NCI-H82 treated with DMSO at 0.1 percent for 48 hours (cell line): Measurements from ENCODE around the gene ASB6.
A peak's percentile ranks its signal among the peaks of the same experiment; 100 is the strongest.

Experiments used
- DNase-seq: peaks from one replicate; lab custom pipeline; 2025; ENCODE audit not compliant: unreplicated experiment; lab: John Stamatoyannopoulos, UW

Gene ASB6

DNA sequence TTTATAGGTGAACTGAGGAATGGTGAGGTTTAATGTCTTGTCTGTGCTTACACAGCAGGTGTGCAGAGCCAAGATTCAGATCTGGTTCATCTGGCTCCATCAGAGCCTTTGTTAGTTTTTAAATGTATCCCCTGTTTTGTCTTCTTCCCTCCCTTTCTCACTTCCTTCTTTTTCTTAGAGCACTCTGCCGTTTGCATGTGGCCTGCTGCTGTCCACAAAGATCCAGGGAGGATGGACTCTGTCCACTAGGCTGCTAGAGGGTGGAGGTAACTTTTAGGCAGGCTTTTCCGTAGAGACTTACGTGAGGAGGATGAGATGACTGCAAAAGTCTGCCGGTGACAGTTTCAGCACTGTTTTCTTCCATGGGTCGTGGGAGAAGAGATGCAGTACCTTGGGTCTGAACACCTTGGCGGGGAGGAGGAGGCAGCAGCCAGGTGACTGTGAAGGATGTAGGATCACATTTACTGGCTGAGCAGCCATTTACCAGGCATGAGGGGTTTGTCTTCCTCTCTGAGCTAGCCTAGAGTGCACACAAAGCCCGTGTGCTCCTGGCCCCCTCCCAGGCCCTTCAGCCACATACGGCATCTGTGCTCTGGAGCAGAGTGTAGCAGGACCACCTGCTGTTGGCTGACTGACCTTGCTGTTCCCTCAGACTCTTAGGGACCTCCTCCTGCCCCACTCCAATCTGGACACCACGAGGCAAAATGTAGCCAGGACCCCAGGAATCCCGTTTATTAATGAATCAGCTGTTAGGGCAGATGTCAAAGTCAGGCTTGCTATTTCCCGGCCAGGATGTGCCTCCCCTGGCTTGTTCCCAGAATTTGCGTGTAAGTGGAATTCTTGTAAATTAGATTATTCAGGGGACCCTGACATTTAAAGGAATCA is 14.2 kb downstream of the ASB6 start:
- DNase-seq, result no peak

DNA sequence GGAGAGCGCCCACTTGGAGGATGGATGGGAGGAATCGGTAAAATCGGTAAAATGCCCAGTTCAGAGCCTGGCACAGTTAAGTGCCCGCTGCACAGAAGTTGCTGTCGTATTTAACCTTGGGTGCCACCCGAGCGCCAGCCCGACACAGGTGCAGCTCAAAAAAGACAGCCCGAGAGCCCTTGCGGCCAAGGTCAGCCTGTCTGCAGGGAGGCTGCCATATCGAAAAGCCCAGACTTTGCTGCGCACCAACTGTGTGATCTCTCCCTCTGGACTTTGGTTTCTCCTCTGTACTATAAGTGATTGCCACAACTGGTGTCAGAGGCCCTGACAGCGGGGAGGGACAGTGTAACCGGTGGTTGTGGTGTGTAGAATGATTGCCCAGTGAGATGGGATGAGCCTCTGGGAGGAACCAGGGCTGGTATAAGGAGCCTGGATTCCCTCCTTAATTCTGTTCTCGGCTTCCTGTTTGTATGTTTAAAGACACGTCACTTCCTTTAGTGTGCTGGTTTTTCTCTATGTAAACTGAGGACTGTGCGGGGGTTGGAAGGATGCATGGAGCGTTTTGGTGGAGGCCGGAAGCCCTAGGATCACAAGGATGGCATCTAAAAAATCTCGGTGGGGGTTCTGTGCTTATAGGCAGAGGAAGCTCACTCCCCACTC is 15.2 kb downstream of the ASB6 start:
- no peak for DNase-seq

DNA sequence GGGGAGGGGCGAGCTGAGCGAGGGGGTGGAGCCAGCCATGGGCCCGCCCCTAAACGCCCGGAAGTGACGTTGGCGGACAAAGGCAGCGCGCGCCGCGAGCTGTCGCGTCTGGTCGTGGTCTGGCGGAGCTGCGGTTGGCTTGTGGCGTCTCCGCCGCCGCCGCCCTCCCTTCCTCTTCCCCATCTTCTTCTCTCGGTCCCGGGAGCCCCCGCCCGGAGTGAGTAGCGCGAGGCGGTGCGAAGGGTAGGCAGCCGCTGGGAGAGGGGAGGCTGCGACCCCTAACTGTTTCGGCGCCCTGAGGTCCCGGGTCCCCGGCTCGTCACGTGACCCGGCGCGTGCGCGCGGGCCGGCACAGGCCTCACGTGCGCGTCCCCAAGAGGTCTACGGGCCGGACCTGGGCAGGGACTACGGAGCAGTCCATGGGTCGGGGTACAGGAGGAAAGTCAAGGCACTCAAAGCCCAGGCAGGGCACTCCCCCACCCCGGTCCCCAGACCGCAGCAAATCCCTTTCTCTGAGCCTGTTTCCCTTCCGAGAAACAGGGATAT is 15.8 kb downstream of the ASB6 start, which contains the start of gene NTMT1:
NTMT1 (plus strand) TSS at position 85 of the 546 bp plus-strand sequence. CDS start 6,541 bp downstream, outside the sequence.
- DNase-seq, result peak; percentile 17

DNA sequence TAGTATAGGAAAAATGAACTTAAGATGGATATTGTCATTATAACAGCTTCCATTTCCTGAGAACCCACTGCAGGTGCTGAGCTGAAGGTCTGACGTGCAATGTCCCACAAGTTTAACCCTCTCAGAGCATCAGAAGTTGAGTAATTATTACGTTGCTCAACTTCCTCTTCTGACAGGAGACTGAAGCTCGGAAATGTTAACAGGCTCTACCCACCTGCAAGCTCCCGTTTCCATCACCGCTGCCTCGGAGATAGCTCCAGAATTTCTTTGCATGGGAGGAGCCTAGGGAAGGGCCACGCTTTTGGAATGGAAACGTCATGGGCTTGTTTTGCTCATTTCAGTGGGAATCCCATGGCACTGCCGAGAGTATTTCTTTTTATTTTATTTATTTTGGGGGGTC is 17.0 kb downstream of the ASB6 start:
- no peak for DNase-seq

DNA sequence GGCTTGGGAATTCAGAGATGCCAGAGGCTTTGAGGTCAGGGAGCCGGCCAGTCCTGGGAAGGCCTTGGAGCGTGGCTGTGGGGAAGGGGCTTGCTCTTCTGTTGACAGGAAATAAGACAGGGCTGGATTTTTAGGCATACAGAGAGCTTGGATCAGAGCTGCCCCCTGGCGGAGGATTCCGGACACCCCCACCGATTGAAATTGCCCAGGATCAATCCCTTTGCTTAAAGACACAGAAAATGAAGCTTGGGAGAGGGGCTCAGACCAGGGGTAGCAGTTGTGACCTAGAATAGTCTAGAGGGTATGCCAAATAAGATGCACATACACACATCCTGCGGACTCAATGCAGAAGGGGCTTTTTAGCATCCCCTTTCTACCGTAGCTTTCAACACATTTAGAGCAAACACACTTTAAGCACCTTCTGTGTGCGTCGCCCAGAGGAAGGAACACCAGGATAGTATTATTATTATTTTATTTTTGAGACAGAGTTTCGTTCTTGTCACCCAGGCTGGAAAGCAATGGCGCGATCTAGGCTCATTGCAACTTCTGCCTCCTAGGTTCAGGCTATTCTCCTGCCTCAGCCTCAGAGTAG is 17.7 kb downstream of the ASB6 start:
- peak; percentile 25 for DNase-seq

DNA sequence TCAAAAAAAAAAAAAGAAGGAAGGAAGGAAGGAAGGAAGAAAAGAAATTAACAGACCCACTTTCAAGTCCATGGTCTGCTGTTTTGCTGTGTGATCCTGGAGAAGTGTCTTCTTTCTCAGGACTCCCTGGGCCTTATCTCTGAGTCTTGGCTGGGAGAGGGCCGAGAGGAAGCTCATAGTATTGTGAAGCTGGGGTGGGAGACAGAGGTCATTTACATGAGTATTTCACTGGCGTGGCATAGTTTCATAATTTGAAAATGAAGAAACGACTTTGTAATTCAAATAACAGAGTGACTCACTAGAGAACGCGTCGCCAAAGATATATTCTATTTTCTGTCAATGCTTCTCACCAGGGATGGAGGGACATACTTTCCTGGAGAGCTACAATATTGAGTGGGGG is 18.6 kb downstream of the ASB6 start:
- DNase-seq, result no peak

DNA sequence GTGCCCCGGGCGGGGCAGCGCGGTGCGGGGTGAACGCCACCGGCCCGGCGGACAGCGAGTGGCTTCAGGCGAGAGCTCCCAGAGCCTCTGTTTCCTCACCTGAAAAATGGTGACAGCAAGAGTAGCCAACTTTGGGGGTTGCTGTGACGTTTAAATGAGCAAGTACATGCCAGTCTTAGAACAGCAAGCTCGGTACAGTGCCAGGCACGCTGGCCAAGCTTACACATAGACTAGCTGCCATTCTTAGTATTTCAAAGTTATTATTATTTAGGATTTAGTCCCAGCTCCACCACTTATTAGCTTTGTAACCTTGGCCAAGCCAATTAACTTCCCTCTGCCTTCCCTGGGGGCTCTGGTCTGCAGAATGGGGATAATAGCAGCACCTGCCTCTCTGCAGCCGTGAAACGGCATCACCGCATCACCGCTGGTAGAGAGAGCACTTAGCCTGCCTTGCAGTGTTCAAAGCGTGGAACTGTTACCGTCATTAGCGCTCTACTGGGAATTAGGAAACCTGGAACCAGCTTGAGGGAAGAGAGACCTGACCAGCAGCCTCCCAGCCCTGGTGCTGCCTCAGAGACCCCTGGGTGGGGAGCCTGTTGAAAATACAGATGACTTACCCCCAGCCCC is 21.2 kb downstream of the ASB6 start, which contains the start of gene C9orf50:
C9orf50 (minus strand) TSS at position 433 of the 627 bp plus-strand sequence. CDS start 527 bp downstream, outside the sequence.
- DNase-seq, result peak; percentile 30

DNA sequence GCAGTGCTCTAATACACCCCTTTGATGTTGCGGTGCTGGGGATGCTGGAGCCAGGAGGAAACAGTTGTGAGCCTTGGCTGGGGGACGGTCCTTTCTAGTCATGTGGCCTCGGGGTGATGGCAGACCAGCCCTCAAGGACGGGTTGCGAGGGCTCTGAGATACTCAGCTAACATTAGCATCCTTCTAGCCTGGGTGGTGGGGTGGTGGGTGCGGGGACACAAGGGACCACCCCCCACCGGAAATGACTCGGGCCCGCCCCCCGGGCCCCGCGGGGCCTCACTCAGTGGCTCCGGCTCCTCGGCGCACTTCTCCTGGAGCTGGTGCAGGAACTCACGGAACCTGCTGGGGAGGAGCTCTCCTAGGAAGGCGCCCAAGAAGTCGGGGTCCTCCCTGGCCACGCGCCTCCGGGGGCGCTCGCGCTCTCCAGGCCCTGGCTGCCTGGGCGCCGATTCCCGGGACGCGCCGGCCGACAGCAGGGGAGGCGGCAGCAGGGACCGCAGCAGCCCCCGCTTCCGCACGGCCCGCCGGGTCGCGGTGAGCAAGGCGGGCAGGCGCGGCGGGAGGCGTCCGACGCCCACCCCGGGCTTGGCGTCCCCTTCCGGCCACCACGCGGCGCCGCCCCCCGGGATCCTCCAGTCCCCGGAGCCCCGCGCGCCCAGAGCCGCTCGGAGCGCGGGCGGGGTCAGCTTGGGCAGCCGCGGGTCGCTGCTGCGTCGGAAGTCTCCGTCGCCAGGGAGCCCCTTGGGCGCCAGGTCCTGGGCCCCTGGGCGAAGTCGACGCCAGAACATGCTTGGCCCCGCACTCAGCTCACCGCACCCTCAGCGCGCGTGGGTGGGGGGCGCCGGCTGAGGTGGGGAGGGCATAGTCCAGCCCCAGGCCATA is 21.9 kb downstream of the ASB6 start:
- no peak for DNase-seq

DNA sequence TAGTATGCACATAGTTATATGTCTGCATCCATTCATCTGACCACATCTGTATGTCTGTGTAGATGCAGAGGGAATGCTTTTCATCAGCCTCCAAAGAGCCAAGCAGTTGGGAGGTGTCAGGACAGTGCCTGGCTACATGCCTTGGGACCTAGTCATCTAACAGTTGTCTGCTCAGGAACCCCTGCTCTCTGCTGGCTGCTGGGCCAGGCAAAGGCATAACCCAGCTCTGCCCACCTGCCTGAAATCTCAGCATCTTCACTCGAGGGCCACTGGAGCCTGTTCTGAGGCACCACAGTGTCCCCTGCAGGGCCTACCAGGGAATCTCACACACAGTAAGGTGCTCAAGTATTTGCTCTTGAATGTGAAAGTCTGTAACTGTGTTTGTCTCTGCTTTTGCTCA is 24.8 kb downstream of the ASB6 start:
- peak; percentile 33 for DNase-seq

DNA sequence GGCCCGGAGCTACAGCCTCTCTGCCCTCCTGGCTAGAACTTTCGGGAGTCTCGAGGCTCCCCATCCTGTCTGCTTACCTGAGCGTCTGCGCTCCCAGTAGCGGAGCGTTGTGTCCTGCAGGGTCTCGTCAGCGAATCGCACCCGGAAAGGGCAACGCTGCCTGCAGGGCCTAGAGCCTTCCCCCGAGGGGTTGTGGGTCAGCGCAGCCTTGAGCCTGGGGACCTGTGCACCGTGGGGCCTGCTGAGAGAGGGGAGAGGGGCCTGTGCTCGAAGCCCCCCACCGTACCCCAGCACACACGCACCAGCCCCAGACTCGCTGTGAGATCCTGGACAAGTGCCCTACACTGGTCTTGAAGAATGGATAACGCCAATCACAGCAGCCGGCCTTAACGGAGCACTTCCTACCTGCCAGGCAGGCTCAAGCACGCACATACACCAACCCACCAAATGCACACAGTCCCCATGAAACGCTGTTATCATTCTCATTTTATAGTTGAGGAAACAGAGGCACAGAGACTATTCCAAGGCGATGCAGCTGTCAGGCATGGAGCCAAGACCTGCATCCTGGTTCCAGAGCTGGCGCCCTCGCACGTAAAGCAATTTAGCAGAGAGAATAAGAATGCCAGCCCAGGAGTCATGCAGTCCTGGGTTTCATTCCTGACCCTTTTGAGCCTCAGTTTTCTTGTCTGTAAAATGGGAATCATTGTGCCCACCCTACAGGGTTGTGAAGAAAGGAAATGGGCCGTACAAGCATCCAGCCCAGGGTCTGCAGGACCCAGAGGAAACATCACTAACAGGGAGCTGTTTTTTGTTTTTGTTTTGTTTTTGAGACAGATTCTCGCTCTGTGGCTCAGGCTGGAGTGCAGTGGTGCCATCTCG is 26.3 kb downstream of the ASB6 start:
- DNase-seq, result no peak

DNA sequence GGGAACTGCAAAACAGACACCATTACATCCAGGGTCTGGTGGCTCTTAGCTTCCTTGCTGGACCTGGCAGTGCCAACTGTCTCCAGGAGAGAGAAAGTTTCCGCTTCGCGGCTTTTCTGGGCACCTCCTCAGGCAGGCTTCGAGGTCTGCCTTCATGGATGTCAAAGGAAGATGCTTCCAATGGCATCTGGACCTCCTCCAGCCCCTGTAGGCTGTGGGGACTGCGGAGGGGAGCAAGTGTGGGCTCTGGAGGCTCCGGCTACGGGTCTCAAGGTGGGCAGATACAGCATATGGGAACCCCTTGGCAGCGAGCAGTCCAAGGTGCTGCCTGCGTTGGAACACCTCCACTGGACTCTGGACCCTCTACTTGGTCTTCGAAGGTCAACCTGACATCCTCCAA is 27.0 kb downstream of the ASB6 start:
- no peak for DNase-seq

DNA sequence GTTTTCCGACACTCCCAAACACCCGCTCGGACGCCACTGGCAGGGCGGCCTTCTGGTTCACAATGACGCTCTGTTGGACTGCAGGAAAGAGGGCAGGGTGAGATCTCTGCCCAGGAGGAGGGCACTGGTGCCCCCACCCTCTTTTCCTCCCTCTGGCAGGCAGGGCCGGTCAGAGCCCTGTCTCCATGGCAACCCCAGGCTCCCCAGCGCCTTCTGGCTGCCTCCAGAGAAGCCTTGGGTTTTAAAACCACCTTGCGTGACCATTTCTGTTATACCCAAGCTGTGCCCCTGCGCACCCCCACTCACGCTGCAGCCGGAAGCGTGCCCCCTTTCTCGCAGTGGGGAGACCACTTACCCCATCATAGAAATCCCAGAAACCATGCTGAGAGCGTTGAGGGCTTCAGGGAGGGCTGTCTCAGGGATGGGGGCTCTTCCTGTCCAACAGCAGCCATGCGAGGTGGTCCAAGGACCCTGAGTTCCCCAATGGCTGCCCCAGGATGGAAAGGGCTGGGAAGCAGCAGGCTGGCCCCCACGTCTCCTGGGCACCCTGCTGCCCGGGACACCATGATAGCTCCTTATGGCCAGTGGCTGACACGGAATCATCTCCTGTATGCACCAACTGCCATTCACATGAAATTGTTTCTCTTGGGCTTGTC is 28.3 kb downstream of the ASB6 start:
- no peak for DNase-seq

DNA sequence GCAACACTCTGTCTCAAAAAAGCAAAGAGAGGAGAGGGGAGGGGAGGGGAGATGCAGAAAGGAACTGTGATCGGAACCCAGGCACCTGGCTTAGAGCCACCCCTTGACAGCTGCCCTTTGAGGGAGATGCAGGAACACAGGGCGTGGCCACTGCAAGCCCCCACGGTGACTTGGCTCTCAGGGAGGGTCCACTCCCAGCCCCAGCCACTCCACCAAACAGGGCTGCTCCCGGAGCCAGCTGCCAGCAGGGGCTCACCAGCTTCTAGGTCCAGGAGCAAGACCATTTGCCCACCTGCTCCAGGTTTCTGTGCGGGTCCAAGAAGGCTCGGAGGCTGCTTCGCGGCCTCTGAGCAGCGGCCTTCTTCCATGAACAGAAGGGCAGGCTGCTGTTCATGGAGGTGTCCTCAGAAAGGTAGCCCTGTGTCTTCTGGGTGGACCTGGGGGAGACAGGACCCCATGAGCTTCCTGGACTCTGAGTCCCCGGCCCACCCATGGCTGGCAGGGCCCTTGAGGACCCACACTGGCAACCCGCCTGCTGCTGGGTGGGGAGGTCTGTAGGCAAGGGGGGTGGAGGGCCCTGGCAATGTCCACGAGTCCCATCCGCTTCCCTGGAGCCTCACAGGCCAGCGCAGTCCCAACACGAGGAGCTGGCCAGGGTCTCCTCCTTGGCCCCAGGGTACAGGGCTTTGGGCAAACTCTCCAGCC is 29.0 kb downstream of the ASB6 start:
- no peak for DNase-seq

DNA sequence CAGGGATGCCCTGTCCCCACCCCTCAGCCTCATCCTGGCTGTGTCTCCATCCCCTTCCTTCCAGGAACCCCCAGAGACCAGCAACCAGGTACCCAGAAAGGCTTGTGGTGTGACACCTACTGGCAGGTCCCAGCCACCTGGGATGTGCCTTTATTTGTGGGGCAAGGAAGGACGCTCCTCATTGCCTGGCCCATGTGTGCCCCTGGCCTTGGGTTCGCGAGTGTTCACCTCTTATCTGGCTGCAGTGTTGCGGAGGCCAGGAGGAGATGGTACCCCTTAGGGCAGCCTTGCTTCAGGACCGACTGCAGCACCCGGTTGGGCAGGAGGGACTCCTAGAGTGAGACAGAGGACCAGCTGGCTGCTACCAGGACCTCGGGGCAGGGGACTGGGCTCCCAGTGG is 29.8 kb downstream of the ASB6 start:
- DNase-seq, result no peak

DNA sequence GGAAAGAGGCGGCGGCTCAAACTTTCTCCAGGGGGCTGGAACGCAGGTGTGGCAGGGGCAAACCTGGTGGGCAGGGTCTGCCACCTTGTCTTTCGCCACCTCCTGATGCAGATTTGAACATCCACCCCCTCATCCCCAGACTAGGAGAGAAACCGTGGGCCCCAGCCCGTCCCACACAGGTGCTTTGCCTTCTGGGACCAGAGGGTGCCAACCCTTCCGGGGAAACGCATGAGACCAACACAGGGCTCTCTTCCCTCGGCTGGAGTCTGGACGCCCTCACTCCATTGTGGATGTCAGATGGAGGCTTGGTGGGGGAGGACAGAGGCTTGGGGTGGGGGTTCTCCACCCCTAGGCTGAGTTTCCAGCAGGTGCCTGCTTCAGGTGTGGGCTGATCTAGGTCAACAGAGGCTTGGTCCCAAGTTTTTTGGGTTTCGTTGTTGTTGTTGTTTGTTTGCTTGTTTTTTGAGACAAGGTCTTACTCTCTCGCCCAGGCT is 30.6 kb downstream of the ASB6 start:
- DNase-seq, result no peak

DNA sequence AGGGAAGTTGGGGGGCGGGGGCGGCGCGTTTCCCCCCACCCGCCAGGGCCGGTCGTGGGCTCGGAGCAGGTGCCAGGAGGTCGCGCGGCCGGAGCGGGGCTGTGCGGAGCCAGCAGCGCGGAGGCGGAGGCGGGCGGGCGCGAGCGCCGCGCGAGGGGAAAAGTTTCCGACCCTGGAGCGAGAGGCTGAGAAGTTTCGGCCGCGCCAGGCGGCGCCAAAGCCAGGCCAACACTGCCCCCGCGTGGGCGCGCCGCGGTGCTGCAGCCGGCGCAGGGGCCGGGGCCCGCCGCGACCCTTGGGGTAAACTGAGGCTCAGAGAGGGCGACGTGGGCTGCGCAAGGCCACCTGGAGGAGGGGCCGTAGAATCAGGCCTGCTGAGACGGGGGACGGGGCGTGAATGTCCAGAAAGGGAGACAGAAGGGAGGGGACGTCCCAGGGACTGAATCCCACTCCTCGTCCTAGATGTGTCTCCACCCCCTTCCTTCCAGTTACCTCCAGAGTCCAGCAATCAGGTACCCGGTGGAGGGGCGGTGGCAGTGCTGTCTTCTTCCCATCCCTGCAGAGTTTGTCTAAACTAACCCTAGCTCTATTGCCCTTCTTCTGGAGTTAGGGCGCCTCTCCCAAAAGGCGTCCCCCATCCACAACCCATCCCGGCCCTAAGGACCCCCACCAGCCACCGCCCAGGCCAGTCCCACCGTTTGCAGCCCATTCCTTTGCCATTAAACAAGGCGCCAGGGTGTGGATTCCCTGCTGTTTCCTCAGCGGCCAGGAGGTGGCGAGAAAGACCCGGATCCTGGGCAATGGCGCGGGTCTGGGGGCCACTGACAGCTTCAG is 31.3 kb downstream of the ASB6 start:
- DNase-seq, result peak; percentile 35

DNA sequence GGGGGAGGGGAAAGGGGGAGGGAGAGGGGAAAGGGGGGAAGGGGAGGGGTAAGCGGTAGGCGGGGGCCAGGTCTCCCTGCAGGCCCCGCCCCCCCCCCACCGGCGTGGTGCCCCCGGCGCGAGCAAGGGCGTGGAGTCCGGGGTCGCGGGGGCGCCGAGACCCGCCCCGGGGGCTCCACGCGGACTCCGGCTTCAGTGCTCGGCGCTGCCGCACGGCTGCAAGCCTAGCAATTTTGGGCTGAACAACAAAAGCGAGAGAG is 31.8 kb downstream of the ASB6 start:
- DNase-seq, result no peak
